H9 (cell line): ENCODE measurements around the gene PCSK2. TPM values are rescaled to one million over a fixed set of nuclear protein-coding genes. Genes with fewer than 3 reads are reported as not detected.

Source experiments
- DNase-seq: peaks from one replicate; pipeline ENCODE4 v3.0.0-alpha.2; 2017
- H2AFZ ChIP-seq: one replicate; pipeline ENCODE4 v1.6.1; 2013; ENCODE audit warnings: mild to moderate bottlenecking, low read length, control low read depth, moderate library complexity
- H2AK5ac ChIP-seq: 2 replicates; pipeline ENCODE4 v1.6.1; 2013; ENCODE audit warnings: low read length, control low read depth, mixed read lengths; ENCODE audit not compliant: insufficient read length
- H2BK120ac ChIP-seq: one replicate; pipeline ENCODE4 v1.6.1; 2013; ENCODE audit warnings: low read depth, mild to moderate bottlenecking, low read length, control low read depth, inconsistent platforms; ENCODE audit not compliant: poor library complexity, severe bottlenecking
- H2BK12ac ChIP-seq: 2 replicates; pipeline ENCODE4 v1.6.1; 2013; ENCODE audit warnings: low read length, control low read depth, mixed read lengths, low read depth; ENCODE audit not compliant: insufficient read length
- H2BK15ac ChIP-seq: 2 replicates; pipeline ENCODE4 v1.6.1; 2013; ENCODE audit warnings: low read depth, low read length, control low read depth
- H2BK20ac ChIP-seq: one replicate; pipeline ENCODE4 v1.6.1; 2013; ENCODE audit warnings: low read depth, mild to moderate bottlenecking, low read length, control low read depth, inconsistent platforms; ENCODE audit not compliant: poor library complexity, severe bottlenecking
- H2BK5ac ChIP-seq: 2 replicates; pipeline ENCODE4 v1.6.1; 2013; ENCODE audit warnings: low read length, control low read depth, mixed read lengths; ENCODE audit not compliant: insufficient read length
- H3K14ac ChIP-seq: 2 replicates; pipeline ENCODE4 v1.6.1; 2013; ENCODE audit warnings: low read length, control low read depth; ENCODE audit not compliant: insufficient read depth
- H3K18ac ChIP-seq: 2 replicates; pipeline ENCODE4 v1.6.1; 2013; ENCODE audit warnings: low read depth, mild to moderate bottlenecking, mixed read lengths, low read length, control low read depth; ENCODE audit not compliant: insufficient read length
- H3K23ac ChIP-seq: 2 replicates; pipeline ENCODE4 v1.6.1; 2013; ENCODE audit warnings: low read length, control low read depth, mixed read lengths, low read depth; ENCODE audit not compliant: insufficient read length
- H3K23me2 ChIP-seq: 2 replicates; pipeline ENCODE4 v1.6.1; 2013; ENCODE audit warnings: low read depth, mild to moderate bottlenecking, mixed read lengths, low read length, control low read depth; ENCODE audit not compliant: insufficient read length, poor library complexity, severe bottlenecking
- H3K27ac ChIP-seq: 2 replicates; pipeline ENCODE4 v1.5.1; 2013; ENCODE audit warnings: low read length, control low read depth, mixed read lengths, low read depth; ENCODE audit not compliant: insufficient read length
- H3K27me3 ChIP-seq: 2 replicates; pipeline ENCODE4 v1.6.1; 2013; ENCODE audit warnings: low read length, control low read depth, inconsistent platforms; ENCODE audit not compliant: insufficient read depth
- H3K4ac ChIP-seq: 2 replicates; pipeline ENCODE4 v1.6.1; 2013; ENCODE audit warnings: low read depth, mild to moderate bottlenecking, control low read depth, inconsistent platforms, low read length, moderate library complexity
- H3K4me1 ChIP-seq: 2 replicates; pipeline ENCODE4 v1.6.1; 2013; ENCODE audit warnings: low read length, control low read depth, inconsistent platforms; ENCODE audit not compliant: insufficient read depth
- H3K4me2 ChIP-seq: 2 replicates; pipeline ENCODE4 v1.6.1; 2013; ENCODE audit warnings: low read length, control low read depth, mixed read lengths; ENCODE audit not compliant: insufficient read length, insufficient read depth
- H3K56ac ChIP-seq: 2 replicates; pipeline ENCODE4 v1.6.1; 2013; ENCODE audit warnings: low read depth, mild to moderate bottlenecking, mixed read lengths, low read length, control low read depth; ENCODE audit not compliant: insufficient read length
- H3K79me1 ChIP-seq: 2 replicates; pipeline ENCODE4 v1.6.1; 2013; ENCODE audit warnings: low read depth, mild to moderate bottlenecking, moderate library complexity, low read length, control low read depth, inconsistent platforms; ENCODE audit not compliant: insufficient read depth, poor library complexity, severe bottlenecking
- H3K79me2 ChIP-seq: 2 replicates; pipeline ENCODE4 v1.6.1; 2013; ENCODE audit warnings: low read length, control low read depth, inconsistent platforms; ENCODE audit not compliant: insufficient read depth
- H3K9ac ChIP-seq: 2 replicates; pipeline ENCODE4 v1.6.1; 2013; ENCODE audit warnings: low read length, control low read depth, mixed read lengths; ENCODE audit not compliant: insufficient read length; ENCODE audit errors: extremely low read depth
- H3K9me3 ChIP-seq: one replicate; pipeline ENCODE4 v1.6.1; 2013; ENCODE audit warnings: low read depth, low read length, inconsistent platforms; ENCODE audit not compliant: control insufficient read depth
- H3T11ph ChIP-seq: one replicate; pipeline ENCODE4 v1.6.1; 2013; ENCODE audit warnings: mild to moderate bottlenecking, low read length, control low read depth, inconsistent platforms
- H4K20me1 ChIP-seq: one replicate; pipeline ENCODE4 v1.6.1; 2013; ENCODE audit not compliant: control insufficient read depth, insufficient read length, insufficient read depth
- H4K5ac ChIP-seq: 2 replicates; pipeline ENCODE4 v1.6.1; 2013; ENCODE audit warnings: low read depth, mild to moderate bottlenecking, mixed read lengths, low read length, control low read depth; ENCODE audit not compliant: insufficient read length
- H4K8ac ChIP-seq: replicated peaks from 2 replicates; pipeline ENCODE4 v1.6.1; 2013; ENCODE audit warnings: low read length, control low read depth, mixed read lengths, low read depth; ENCODE audit not compliant: insufficient read length
- H4K91ac ChIP-seq: 2 replicates; pipeline ENCODE4 v1.6.1; 2013; ENCODE audit warnings: low read depth, mild to moderate bottlenecking, moderate library complexity, mixed read lengths, low read length, control low read depth; ENCODE audit not compliant: insufficient read length
- H3K27ac Mint-ChIP-seq, 3 experiments: 2 replicates in 2 of 3; 3 replicates in 1 of 3; pipeline ENCODE4 v1.8.0; 2020 to 2021; ENCODE audit warnings: mixed read lengths in 3 of 3, mild to moderate bottlenecking in 1 of 3, moderate library complexity in 1 of 3
- H3K27me3 Mint-ChIP-seq: 2 replicates; pipeline ENCODE4 v1.8.0; 2021; ENCODE audit warnings: low read depth, mild to moderate bottlenecking, moderate library complexity, mixed read lengths
- H3K36me3 Mint-ChIP-seq, 3 experiments: 2 replicates in 2 of 3; 3 replicates in 1 of 3; pipeline ENCODE4 v1.8.0; 2020 to 2021; ENCODE audit warnings: low read depth in 3 of 3, mixed read lengths in 3 of 3; ENCODE audit not compliant: insufficient read depth in 1 of 3
- H3K4me1 Mint-ChIP-seq, 2 experiments: 2 replicates each; pipeline ENCODE4 v1.8.0; 2020; ENCODE audit warnings: mixed read lengths in 2 of 2
- H3K4me3 Mint-ChIP-seq, 2 experiments: 2 replicates in 1 of 2; 3 replicates in 1 of 2; pipeline ENCODE4 v1.8.0; 2020 to 2021; ENCODE audit warnings: mild to moderate bottlenecking in 2 of 2, mixed read lengths in 2 of 2, moderate library complexity in 1 of 2
- H3K9me3 Mint-ChIP-seq, 2 experiments: 2 replicates in 1 of 2; 3 replicates in 1 of 2; pipeline ENCODE4 v1.8.0; 2020; ENCODE audit warnings: mild to moderate bottlenecking in 2 of 2, mixed read lengths in 2 of 2, moderate library complexity in 1 of 2
- WGBS: extraction: QIAGEN DNeasy Blood & Tissue Kit; methylation state at CpG from one replicate; pipeline ENCODE4 v1.1.7; 2013; ENCODE audit warnings: missing lambda C conversion rate, low lambda C conversion rate, mixed read lengths; ENCODE audit not compliant: insufficient read length; ENCODE audit errors: extremely low coverage; 5-methylcytosine and 5-hydroxymethylcytosine counted together
- total RNA-seq: library from RNA; stranded (reverse); gene quantifications from 2 replicates; pipeline ENCODE4 v1.2.1, GENCODE V29; 2021
- TF ChIP-seq, protein P1 (sequence below): fragments of 200-600 bp; sonication (generic); conservative IDR thresholded peaks from 3 replicates; pipeline ENCODE4 v1.8.0; 2021; ENCODE audit warnings: antibody characterized with exemption, mild to moderate bottlenecking

Gene PCSK2
- total RNA-seq, 1 experiment from 2014 or later = 2.8 TPM

DNA sequence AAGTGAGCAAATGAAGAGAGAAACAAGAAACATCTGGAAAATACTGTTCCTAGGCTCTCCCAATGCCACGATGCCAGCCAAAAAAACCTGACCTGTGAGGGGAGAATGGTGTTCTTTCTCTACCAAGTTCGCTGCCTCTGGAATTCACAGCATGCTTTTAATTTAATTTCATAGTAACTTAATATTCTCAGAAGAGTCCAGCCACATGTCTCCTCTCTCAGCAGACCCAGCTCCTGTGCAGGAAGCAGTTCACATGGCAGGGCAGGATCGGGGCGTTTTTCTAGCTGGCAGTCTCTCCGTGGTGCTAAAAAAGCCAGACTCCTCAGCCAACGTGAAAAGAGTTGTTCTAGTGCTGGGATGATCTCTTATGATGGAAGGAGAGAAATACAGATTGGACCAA lies 246.8 kb downstream of the PCSK2 start:
- TF ChIP-seq, protein P1, sequence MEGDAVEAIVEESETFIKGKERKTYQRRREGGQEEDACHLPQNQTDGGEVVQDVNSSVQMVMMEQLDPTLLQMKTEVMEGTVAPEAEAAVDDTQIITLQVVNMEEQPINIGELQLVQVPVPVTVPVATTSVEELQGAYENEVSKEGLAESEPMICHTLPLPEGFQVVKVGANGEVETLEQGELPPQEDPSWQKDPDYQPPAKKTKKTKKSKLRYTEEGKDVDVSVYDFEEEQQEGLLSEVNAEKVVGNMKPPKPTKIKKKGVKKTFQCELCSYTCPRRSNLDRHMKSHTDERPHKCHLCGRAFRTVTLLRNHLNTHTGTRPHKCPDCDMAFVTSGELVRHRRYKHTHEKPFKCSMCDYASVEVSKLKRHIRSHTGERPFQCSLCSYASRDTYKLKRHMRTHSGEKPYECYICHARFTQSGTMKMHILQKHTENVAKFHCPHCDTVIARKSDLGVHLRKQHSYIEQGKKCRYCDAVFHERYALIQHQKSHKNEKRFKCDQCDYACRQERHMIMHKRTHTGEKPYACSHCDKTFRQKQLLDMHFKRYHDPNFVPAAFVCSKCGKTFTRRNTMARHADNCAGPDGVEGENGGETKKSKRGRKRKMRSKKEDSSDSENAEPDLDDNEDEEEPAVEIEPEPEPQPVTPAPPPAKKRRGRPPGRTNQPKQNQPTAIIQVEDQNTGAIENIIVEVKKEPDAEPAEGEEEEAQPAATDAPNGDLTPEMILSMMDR = no peak
- Histone ChIP-seq H2BK12ac (no peak overlapping the region), H3K18ac (no peak overlapping the region), H3K27ac (no peak overlapping the region), H3K23me2 (no peaks in the 10 kb centered on the region), H2BK120ac (no peak overlapping the region), H3K9ac (no peak overlapping the region), H2BK20ac (no peak overlapping the region), H2AFZ (no peak overlapping the region), H4K20me1 (no peaks in the 10 kb centered on the region), H3K56ac (no peak overlapping the region), H4K5ac (no peak overlapping the region), H3K4ac (no peak overlapping the region), H3T11ph (no peak overlapping the region), H4K91ac (no peak overlapping the region), H3K27me3 (no peaks in the 10 kb centered on the region), H2BK15ac (no peak overlapping the region), H2BK5ac (no peak overlapping the region), H3K9me3 (no peaks in the 10 kb centered on the region), H3K4me1 (no peaks in the 10 kb centered on the region), H3K79me1 (no peaks in the 10 kb centered on the region), H3K4me2 (no peak overlapping the region), H2AK5ac (no peak overlapping the region), H3K14ac (no peak overlapping the region), H3K79me2 (no peaks in the 10 kb centered on the region), H4K8ac (no peak overlapping the region), H3K23ac (no peak overlapping the region)
- Mint-ChIP-seq H3K4me3 (no peak overlapping the region), H3K27ac (no peak overlapping the region), H3K4me1 (peaks cover 5 to 9% of the 10 kb centered on the region in 2 experiments), H3K36me3 (no peaks in the 10 kb centered on the region), H3K9me3 (no peaks in the 10 kb centered on the region), H3K27me3 (no peaks in the 10 kb centered on the region; the same call in 1 of the 2 replicates)
- DNase-seq = no peak
- WGBS = no CpG with 5 or more reads among the region's 6 CpGs
